ENCODE results near the gene FBXL5. TPM values are rescaled to one million over a fixed set of nuclear protein-coding genes. Genes with fewer than 3 reads are reported as not detected.

Gene FBXL5
- total and polyA plus RNA-seq, 9 of the 15 experiments (the other 6 are each of a cell fraction or from before 2014, with no cell fraction given): 6.0 to 35.2 (median 22.1) TPM

GRCh38 chr4:15569746-15570145, 85.4 kb downstream of the FBXL5 start:
- Histone ChIP-seq H3K79me2 (ENCODE audit: control insufficient read depth, insufficient read depth, low read length) (no peaks in the 10 kb centered on the region), H3K4me1 (replicated peaks in 1 of 2; ENCODE audit: control insufficient read depth in 2 of 2, insufficient read depth in 2 of 2, low read length in 2 of 2) (no peaks in the 10 kb centered on the region), H3K4me3 (no peak overlapping the region), H3K9ac (ENCODE audit: insufficient read depth in 1 of 2, low read depth in 2 of 2, low read length in 2 of 2) (no peak overlapping the region), H3K27ac (ENCODE audit: extremely low read depth, low read depth, low read length) (no peak overlapping the region), H3K9me3 (replicated peaks; ENCODE audit: control insufficient read depth, insufficient read depth, low read depth, low read length) (no peaks in the 10 kb centered on the region), H2AFZ (ENCODE audit: low read depth, low read length) (no peak overlapping the region), H3K9me1 (ENCODE audit: control insufficient read depth, insufficient read depth, low read length) (no peaks in the 10 kb centered on the region), H3K36me3 (ENCODE audit: control insufficient read depth, insufficient read depth, low read length) (no peaks in the 10 kb centered on the region), H3K4me2 (ENCODE audit: insufficient read depth, low read length) (no peak overlapping the region), H4K20me1 (replicated peaks; ENCODE audit: control insufficient read depth, insufficient read depth, low read length) (no peaks in the 10 kb centered on the region), H3K27me3 (ENCODE audit: control insufficient read depth in 2 of 2, insufficient read depth in 2 of 2, low read length in 2 of 2) (no peaks in the 10 kb centered on the region)
- ChIA-PET CTCF (ENCODE audit: low intra/inter-chr PET ratio) (no interaction called here), POLR2A (no interaction called here)
- ATAC-seq (no peak), FAIRE-seq (no peak), DNase-seq (ENCODE audit: extremely low read depth in 1 of 4, low spot score in 3 of 4) (no peak)
- in situ Hi-C loops (cut with MboI) (no loop called here), intact Hi-C loops (cut with micrococcal nuclease) (no loop called here)
- 74% methylated on average over 5 of the region's 5 CpGs for WGBS (ENCODE audit: insufficient coverage, low coverage, missing lambda C conversion rate)
- no TSS peak for BruUV-seq (replicated peaks)
- TF ChIP-seq E2F8 (IDR thresholded peaks at IDR 0.05; ENCODE audit: low read depth, partially characterized antibody) (no peak), POLR2G (IDR thresholded peaks at IDR 0.05; ENCODE audit: low read depth, low read length) (no peak), TFE3 (CRISPR knock-in tag; IDR thresholded peaks at IDR 0.05) (no peak), ZNF436 (CRISPR knock-in tag; IDR thresholded peaks at IDR 0.05) (no peak), POLR2H (tag; IDR thresholded peaks at IDR 0.05; ENCODE audit: low read depth) (no peak), ZC3H4 (CRISPR knock-in tag; IDR thresholded peaks at IDR 0.05; ENCODE audit: borderline replicate concordance) (no peak), ATF2 (CRISPR knock-in tag; IDR thresholded peaks at IDR 0.05) (no peak), ZNF232 (CRISPR knock-in tag; IDR thresholded peaks at IDR 0.05) (no peak), ZKSCAN1 (IDR thresholded peaks at IDR 0.05; ENCODE audit: low read depth, low read length) (no peak), CTCF (IDR thresholded peaks at IDR 0.05 in 2 of 3, conservative IDR thresholded peaks at IDR 0.05 in 1 of 3; ENCODE audit: insufficient read depth in 2 of 3, low read depth in 1 of 3, low read length in 3 of 3) (no peak), ZNF280B (CRISPR knock-in tag; IDR thresholded peaks at IDR 0.05) (no peak), ZFP30 (CRISPR knock-in tag; IDR thresholded peaks at IDR 0.05; ENCODE audit: borderline replicate concordance) (no peak), ZNF253 (CRISPR knock-in tag; conservative IDR thresholded peaks at IDR 0.05) (no peak)
